ENCODE results near the gene GRAMD2B. TPM values are rescaled to one million over a fixed set of nuclear protein-coding genes. Genes with fewer than 3 reads are reported as not detected.
A peak's percentile ranks its signal among the peaks of the same experiment; 100 is the strongest.

GRAMD2B gene
- total RNA-seq, 4 donors from 2014 or later = 19.1 to 44.1 (median 36.7) TPM

DNA sequence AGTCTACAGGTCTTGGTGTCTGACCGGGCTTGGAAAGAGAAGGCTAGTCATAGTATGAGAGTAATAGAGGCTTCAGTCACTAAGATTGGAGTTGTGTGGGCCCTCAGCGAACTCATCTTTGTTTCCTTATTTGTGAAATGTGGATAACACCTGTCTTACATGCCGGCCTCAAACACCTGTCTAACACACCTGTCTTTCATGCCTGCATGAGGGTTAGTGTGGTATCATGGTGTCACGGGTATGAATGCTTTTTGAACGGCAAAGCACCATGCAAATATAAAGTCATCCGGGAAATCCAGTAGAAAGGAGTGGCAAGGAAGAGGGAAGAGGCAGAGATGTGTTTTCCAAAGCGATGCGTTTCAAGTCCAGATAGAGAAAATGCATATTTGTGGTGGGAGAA lies 25.5 kb downstream of the GRAMD2B start:
- no peak for DNase-seq (ENCODE audit: low spot score)
- TF ChIP-seq, protein P1, sequence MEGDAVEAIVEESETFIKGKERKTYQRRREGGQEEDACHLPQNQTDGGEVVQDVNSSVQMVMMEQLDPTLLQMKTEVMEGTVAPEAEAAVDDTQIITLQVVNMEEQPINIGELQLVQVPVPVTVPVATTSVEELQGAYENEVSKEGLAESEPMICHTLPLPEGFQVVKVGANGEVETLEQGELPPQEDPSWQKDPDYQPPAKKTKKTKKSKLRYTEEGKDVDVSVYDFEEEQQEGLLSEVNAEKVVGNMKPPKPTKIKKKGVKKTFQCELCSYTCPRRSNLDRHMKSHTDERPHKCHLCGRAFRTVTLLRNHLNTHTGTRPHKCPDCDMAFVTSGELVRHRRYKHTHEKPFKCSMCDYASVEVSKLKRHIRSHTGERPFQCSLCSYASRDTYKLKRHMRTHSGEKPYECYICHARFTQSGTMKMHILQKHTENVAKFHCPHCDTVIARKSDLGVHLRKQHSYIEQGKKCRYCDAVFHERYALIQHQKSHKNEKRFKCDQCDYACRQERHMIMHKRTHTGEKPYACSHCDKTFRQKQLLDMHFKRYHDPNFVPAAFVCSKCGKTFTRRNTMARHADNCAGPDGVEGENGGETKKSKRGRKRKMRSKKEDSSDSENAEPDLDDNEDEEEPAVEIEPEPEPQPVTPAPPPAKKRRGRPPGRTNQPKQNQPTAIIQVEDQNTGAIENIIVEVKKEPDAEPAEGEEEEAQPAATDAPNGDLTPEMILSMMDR (IDR thresholded peaks at IDR 0.05) = no peak
- no peak for ATAC-seq (ENCODE audit: low FRiP score)

DNA sequence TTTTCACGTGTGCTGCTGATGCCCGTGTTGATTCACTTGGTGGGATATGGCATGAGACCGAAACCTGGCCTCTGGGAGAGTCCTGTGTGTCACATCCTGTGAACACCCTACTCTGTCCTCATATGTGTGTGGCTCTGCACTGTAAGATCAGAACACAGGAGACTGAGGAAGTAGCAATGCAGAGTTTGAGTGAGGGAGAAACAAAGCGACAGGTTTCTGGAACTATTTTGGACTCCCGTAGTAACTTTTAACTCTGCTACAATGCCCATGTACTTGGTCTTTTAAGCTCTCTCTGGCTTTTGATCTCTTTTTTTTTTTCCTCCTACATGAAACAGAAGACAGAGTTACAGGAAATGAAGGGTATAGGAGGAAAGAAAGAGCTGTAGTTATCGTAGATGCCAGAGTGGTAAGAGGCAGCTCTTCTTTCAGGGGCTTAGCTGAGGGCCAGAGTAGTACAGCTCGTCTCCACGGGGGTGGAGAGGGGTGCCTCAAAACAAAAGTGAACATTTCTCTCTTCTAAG lies 26.6 kb downstream of the GRAMD2B start:
- DNase-seq (ENCODE audit: low spot score) (no peak), ATAC-seq (ENCODE audit: low FRiP score) (peak; percentile 61)
- TF ChIP-seq, protein P1 (IDR thresholded peaks at IDR 0.05) = no peak

DNA sequence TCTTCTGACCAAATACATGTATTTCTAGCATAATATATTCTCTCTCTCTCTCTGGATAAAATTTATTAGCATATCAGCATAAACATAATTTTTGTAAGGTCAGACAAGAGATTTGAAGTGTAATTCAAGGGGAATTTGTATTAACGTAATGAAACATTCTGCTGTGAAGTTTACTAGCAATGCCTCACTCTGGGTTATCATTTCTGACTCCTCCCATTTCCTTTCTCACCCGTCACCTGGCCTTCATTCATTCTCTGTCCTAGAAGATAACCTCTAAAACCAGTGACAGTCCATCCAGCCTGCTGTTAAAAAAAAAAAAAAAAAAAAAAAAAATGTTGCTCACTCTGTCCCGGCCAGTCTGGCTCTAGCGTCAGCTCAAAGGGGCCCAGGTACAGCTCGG lies 27.1 kb downstream of the GRAMD2B start:
- no peak for DNase-seq (ENCODE audit: low spot score)
- ATAC-seq (ENCODE audit: low FRiP score) = peak; percentile 41
- TF ChIP-seq, protein P1 (IDR thresholded peaks at IDR 0.05) = no peak

DNA sequence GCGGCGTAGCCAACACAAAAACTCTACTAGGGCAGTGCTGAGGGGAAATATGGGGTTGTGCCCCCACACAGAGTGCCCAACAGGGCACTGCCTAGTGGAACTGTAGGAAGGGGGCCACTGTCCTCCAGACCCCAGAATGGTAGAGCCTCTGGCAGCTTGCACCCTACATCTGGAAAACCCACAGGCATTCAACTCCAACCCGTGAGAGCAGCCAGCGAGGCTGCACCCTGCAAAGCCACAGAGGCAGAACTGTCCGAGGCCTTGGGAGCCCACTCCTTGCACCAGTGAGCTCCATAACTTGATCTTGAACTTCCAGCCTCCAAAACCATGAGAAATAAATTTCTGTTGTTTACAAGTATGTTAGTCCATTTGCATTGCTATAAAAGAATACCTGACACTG lies 27.7 kb downstream of the GRAMD2B start:
- ATAC-seq (ENCODE audit: low FRiP score) = no peak
- DNase-seq (ENCODE audit: low spot score) = no peak
- TF ChIP-seq, protein P1 (IDR thresholded peaks at IDR 0.05) = no peak

DNA sequence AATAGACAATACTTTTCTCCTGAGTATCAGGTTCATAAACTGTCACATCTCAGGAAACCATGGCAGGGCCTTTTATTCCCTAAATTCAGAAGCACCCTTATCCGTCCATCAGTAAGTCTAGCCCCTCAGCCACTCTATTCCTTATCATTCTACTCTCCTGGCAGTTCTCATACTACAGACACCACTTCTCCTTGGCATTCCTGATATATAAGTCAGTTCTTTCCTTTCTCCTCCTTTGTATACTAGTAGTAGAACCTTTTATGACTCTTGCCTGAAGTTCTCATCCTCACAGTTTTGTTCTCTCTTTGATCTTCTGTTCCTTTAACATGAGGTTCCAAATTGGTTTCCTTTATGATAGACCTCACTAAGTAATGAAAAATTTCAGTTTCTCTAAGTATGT lies 29.3 kb downstream of the GRAMD2B start:
- no peak for DNase-seq (ENCODE audit: low spot score)
- ATAC-seq (ENCODE audit: low FRiP score) = no peak
- TF ChIP-seq, protein P1 (IDR thresholded peaks at IDR 0.05) = no peak

DNA sequence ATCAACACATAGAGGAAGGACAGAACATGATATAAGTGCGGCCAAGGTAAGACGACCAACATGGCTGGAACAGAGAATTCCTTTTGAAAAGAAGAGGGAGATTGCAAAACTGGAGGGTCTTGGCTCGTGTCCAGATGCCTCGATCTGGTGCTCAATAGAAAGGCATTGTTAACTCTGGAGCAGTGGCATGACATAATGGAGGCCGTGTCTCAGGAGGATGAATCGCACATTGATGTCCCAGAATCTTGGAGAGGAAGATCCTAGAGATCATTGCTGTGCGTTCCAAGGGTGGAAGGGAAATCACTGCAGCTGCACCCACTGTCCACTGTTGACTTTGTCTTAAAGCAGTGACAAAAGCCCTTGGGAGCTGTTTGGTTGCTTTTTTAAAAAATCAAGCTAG lies 30.9 kb downstream of the GRAMD2B start:
- TF ChIP-seq, protein P1 (IDR thresholded peaks at IDR 0.05) = no peak
- DNase-seq (ENCODE audit: low spot score) = no peak
- ATAC-seq (ENCODE audit: low FRiP score) = no peak

DNA sequence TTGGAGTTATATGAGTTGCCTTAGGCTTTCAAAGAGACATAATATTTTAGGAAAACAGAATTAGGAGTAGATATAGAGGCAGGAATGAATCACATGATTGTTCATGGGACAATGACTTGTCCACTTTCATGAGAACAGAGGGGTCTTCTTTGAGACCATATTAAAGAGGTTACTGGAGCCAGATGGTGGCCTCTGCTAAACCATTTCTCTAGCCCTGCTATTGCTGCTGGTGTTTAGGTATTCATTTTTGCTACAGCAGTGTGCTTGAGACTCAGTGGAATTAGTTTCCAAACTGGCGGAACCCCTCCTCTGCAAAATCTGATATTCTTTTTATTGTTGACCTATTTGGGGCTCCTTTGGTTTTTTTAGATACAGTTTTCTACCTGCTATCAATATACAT lies 31.3 kb downstream of the GRAMD2B start:
- TF ChIP-seq, protein P1 (IDR thresholded peaks at IDR 0.05) = no peak
- no peak for DNase-seq (ENCODE audit: low spot score)
- ATAC-seq (ENCODE audit: low FRiP score) = no peak
